NCI-H446 (cell line): Measurements from ENCODE around the gene SYNE2.

Experiments
- DNase-seq, 2 experiments: peaks; one replicate each; lab custom pipeline; 2025; lab: John Stamatoyannopoulos, UW

The SYNE2 gene

GRCh38 chr14:64248689-64249088 lies 395.9 kb downstream of the SYNE2 start:
- DNase-seq, result no peak

GRCh38 chr14:64249363-64249762 lies 396.6 kb downstream of the SYNE2 start:
- no peak for DNase-seq

GRCh38 chr14:64253672-64254071 lies 400.9 kb downstream of the SYNE2 start:
- DNase-seq, result no peak

DNA sequence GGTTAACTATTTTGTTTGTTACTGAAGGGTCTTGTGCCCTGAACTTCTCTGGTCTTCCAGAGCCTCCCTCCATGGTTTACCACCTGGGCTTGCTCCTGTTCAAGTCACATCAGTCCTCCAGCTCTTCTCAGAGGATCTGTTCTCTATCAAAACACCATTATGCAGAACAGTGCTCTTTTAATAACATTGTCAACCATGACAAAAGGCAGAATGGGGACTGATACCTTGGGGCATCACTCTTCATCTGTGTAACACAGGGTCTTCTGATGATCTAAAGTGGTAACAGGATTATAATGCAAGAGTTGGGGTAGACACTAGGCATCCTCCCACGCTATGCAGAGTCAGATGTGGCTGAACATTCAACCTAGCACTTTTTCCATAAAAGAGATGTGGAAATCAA lies 403.0 kb downstream of the SYNE2 start:
- DNase-seq, result no peak

DNA sequence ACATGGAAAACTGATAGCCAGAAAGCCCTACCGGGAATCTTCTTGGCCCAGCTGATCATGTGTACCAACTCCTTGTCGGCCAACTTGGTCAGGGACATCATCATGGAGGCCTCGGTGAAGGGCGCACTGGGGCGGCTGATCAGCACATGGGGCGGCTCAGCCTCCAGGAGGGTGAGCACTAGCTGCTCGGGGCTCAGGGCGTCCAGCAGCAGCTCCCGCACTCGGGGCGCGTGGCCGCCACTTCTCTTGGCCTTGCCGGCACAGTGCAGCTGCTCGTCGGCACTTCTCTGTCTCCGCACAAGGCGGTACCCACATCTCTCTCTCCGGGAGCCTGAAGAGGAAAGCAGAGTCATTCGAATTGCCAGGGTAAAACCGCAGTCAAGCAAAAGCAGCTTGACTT lies 407.6 kb downstream of the SYNE2 start:
- no peak for DNase-seq

GRCh38 chr14:64265222-64265621 lies 412.4 kb downstream of the SYNE2 start:
- no peak for DNase-seq

DNA sequence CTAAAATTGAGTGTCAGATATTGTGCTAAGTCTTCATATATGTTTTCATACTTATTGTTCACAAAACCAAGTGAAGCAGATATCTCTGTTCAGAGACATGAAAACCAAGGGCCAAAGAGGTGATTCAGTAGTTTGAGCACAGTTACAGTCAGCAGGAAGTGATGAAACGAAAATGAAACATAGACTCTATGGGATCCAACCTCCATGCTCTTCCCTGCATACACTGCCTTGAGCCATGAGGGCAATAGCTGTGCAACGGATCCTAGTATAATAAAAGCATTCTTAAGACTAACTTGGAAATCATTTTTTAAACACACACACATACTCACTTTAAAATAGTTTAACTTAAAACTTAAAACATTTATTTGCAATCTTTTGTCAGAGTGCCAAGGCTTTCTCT lies 413.4 kb downstream of the SYNE2 start:
- no peak for DNase-seq

DNA sequence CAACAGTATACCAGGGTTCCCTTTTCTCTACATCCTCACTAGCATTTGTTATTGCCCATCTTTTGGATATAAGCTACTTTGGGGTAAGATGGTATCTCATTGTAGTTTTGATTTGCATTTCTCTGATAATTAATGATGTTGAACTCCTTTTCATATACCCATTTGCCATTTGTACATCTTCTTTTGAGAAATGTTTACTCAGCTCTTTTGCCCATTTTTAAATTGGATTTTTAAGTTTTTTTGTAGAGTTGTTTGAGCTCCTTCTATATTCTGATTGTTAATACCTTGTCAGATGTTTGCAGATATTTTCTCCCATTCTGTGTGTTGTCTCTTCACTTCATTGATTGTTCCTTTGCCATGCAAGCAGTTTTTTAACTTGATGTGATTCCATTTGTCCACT lies 419.2 kb downstream of the SYNE2 start:
- DNase-seq, result no peak
